Measurements from ENCODE around the gene DNASE1L3. TPM values are rescaled to one million over a fixed set of nuclear protein-coding genes. Genes with fewer than 3 reads are reported as not detected.

The DNASE1L3 gene
- total and polyA plus RNA-seq, 2 of the 8 experiments (the other 6 are each of a cell fraction or from before 2014, with no cell fraction given) = not detected

DNA sequence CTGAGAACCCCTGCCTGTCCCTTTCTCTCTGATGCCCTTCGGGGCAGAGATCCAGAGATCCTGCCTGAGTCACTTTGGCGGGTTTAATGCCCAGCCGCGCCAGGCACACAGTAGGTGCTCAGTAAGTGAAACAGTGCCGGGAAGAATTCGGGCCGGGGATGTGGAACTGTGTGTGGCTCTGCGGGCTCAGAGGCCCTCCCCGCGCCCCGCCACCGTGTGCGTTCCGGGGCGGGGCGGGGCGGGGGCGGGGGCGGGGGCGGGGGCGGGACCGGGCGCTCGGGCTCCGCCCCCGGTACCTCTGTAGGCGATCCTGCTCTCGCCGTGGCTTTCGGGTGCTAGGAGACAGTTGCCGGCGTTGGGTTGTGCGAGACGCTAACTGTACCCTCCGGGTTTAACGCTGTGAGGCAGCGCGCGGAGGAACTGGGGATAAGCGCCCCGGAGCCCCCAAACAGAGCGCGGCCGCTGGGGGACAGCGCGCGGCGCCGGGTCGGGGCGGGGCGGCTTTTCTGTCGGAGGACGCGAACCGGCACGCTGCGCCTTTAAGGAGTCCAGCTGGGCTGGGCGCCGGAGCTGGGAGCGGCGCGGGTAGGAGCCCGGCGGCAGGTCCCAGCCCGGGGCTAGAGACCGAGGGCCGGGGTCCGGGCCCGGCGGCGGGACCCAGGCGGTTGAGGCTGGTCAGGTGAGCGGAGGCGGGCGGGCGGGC is 26.6 kb upstream of the DNASE1L3 start, which contains the start of gene ABHD6 (continued):
- TF ChIP-seq NRF1 (IDR thresholded peaks at IDR 0.05; ENCODE audit: low read depth, low read length) (no peak), GABPA (IDR thresholded peaks at IDR 0.05; ENCODE audit: borderline replicate concordance, insufficient read depth, low read length) (no peak), POLR2A (IDR thresholded peaks at IDR 0.05; ENCODE audit: control extremely low read depth in 1 of 2, low read depth in 2 of 2, low read length in 2 of 2) (no peak), EP300 (IDR thresholded peaks at IDR 0.05; ENCODE audit: borderline replicate concordance in 1 of 2, low read depth in 2 of 2, low read length in 2 of 2) (no peak)
- TF ChIP-seq, protein P1, sequence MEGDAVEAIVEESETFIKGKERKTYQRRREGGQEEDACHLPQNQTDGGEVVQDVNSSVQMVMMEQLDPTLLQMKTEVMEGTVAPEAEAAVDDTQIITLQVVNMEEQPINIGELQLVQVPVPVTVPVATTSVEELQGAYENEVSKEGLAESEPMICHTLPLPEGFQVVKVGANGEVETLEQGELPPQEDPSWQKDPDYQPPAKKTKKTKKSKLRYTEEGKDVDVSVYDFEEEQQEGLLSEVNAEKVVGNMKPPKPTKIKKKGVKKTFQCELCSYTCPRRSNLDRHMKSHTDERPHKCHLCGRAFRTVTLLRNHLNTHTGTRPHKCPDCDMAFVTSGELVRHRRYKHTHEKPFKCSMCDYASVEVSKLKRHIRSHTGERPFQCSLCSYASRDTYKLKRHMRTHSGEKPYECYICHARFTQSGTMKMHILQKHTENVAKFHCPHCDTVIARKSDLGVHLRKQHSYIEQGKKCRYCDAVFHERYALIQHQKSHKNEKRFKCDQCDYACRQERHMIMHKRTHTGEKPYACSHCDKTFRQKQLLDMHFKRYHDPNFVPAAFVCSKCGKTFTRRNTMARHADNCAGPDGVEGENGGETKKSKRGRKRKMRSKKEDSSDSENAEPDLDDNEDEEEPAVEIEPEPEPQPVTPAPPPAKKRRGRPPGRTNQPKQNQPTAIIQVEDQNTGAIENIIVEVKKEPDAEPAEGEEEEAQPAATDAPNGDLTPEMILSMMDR (IDR thresholded peaks at IDR 0.05; ENCODE audit: control extremely low read depth in 1 of 3, insufficient read depth in 1 of 3, low read depth in 1 of 3, low read length in 3 of 3) = peak; percentile 2 to 48 (median 26)

Data from H1 (cell line).